CD14-positive monocyte (primary cell): ENCODE results near the gene FGF2. TPM values are rescaled to one million over a fixed set of nuclear protein-coding genes. Genes with fewer than 3 reads are reported as not detected.

Experiments used
- DNase-seq, 3 donors: peaks; one replicate each; pipeline ENCODE4 v3.0.0-alpha.2; 2011 to 2022
- H2AFZ ChIP-seq: 2 replicates; pipeline ENCODE4 v1.6.0; 2012; ENCODE audit warnings: mild to moderate bottlenecking, low read depth, low read length, inconsistent platforms; ENCODE audit not compliant: insufficient read depth, poor library complexity, severe bottlenecking
- H3K27ac ChIP-seq, 2 donors: 1 replicate in 1 of 2; 2 replicates in 1 of 2; pipeline ENCODE4 v1.5.1; 2012 to 2013; ENCODE audit warnings: low read length in 2 of 2, control low read depth in 1 of 2, inconsistent platforms in 1 of 2, low read depth in 1 of 2, mild to moderate bottlenecking in 1 of 2
- H3K27me3 ChIP-seq, 2 donors: one replicate each; pipeline versions ENCODE4 v1.6.0 to v1.6.1; 2011 to 2013; ENCODE audit warnings: low read length in 2 of 2; ENCODE audit not compliant: control insufficient read depth in 2 of 2, insufficient read depth in 2 of 2
- H3K36me3 ChIP-seq, 2 donors: replicated peaks in 1 of 2; 1 replicate in 1 of 2; 2 replicates in 1 of 2; pipeline versions ENCODE4 v1.5.1 to v1.6.1; 2012 to 2013; ENCODE audit warnings: low read length in 2 of 2, control low read depth in 1 of 2, inconsistent platforms in 1 of 2, mild to moderate bottlenecking in 1 of 2; ENCODE audit not compliant: insufficient read depth in 2 of 2, control insufficient read depth in 1 of 2
- H3K4me1 ChIP-seq, 2 donors: 1 replicate in 1 of 2; 2 replicates in 1 of 2; pipeline versions ENCODE4 v1.5.1 to v1.6.1; 2012 to 2013; ENCODE audit warnings: low read length in 2 of 2, control low read depth in 1 of 2, inconsistent platforms in 1 of 2, mild to moderate bottlenecking in 1 of 2, moderate library complexity in 1 of 2; ENCODE audit not compliant: insufficient read depth in 2 of 2, control insufficient read depth in 1 of 2
- H3K4me2 ChIP-seq: replicated peaks from 2 replicates; pipeline ENCODE3; 2012; ENCODE audit warnings: low read length, moderate library complexity, mild to moderate bottlenecking; ENCODE audit not compliant: poor library complexity, severe bottlenecking; ENCODE audit errors: extremely low read depth
- H3K4me3 ChIP-seq, 3 experiments: fragments of 200-600 bp in 1 of 3; sonication (generic) in 1 of 3; replicated peaks in 1 of 3; 1 replicate in 2 of 3; 2 replicates in 1 of 3; pipeline ENCODE4 v1.5.1; 2011 to 2013; ENCODE audit warnings: low read length in 3 of 3, mild to moderate bottlenecking in 3 of 3, control low read depth in 2 of 3, low read depth in 2 of 3, inconsistent platforms in 1 of 3, moderate library complexity in 1 of 3
- H3K79me2 ChIP-seq: 2 replicates; pipeline ENCODE4 v1.6.0; 2012; ENCODE audit warnings: mild to moderate bottlenecking, control low read depth, inconsistent platforms, low read length, moderate library complexity; ENCODE audit not compliant: insufficient read depth
- H3K9ac ChIP-seq: 2 replicates; pipeline ENCODE4 v1.6.0; 2017; ENCODE audit warnings: low read length, mild to moderate bottlenecking; ENCODE audit not compliant: insufficient read depth, poor library complexity, severe bottlenecking
- H3K9me3 ChIP-seq, 2 donors: replicated peaks in 1 of 2; 1 replicate in 1 of 2; 2 replicates in 1 of 2; pipeline versions ENCODE4 v1.5.1 to v1.6.1; 2012 to 2013; ENCODE audit warnings: low read length in 2 of 2, control low read depth in 1 of 2; ENCODE audit not compliant: control insufficient read depth in 1 of 2, insufficient read depth in 1 of 2
- H4K20me1 ChIP-seq: 2 replicates; pipeline ENCODE4 v1.6.0; 2012; ENCODE audit warnings: mild to moderate bottlenecking, low read length, control low read depth, moderate library complexity; ENCODE audit not compliant: insufficient read depth
- H3K27ac Mint-ChIP-seq, 7 donors: one replicate each; pipeline ENCODE4 v1.8.0; 2020; ENCODE audit warnings: mild to moderate bottlenecking in 7 of 7, mixed read lengths in 7 of 7, moderate library complexity in 6 of 7, inconsistent platforms in 2 of 7
- H3K27me3 Mint-ChIP-seq, 3 donors: one replicate each; pipeline ENCODE4 v1.8.0; 2021 to 2022; ENCODE audit warnings: low read depth in 3 of 3, mild to moderate bottlenecking in 3 of 3, mixed read lengths in 3 of 3, moderate library complexity in 3 of 3, inconsistent platforms in 1 of 3
- H3K36me3 Mint-ChIP-seq, 2 donors: one replicate each; pipeline ENCODE4 v1.8.0; 2020; ENCODE audit warnings: mixed read lengths in 2 of 2, inconsistent platforms in 1 of 2, mild to moderate bottlenecking in 1 of 2
- H3K4me1 Mint-ChIP-seq: one replicate; pipeline ENCODE4 v1.8.0; 2020; ENCODE audit warnings: mild to moderate bottlenecking, mixed read lengths
- H3K4me3 Mint-ChIP-seq, 2 donors: one replicate each; pipeline ENCODE4 v1.8.0; 2020; ENCODE audit warnings: mild to moderate bottlenecking in 2 of 2, mixed read lengths in 2 of 2, moderate library complexity in 1 of 2
- H3K9me3 Mint-ChIP-seq, 7 donors: one replicate each; pipeline ENCODE4 v1.8.0; 2020 to 2022; ENCODE audit warnings: mixed read lengths in 7 of 7, mild to moderate bottlenecking in 6 of 7, moderate library complexity in 6 of 7, inconsistent platforms in 2 of 7
- WGBS: methylation state at CpG from one replicate; pipeline ENCODE4 v1.1.5; 2013; ENCODE audit warnings: missing lambda C conversion rate; ENCODE audit not compliant: insufficient coverage; 5-methylcytosine and 5-hydroxymethylcytosine counted together
- intact Hi-C, 2 donors: fragments of 100-400 bp; cut with micrococcal nuclease; formaldehyde crosslinking; loops; one replicate each; pipeline versions ENCODE4 v1.15.0 to v1.15.1; 2023
- polyA plus RNA-seq, 3 donors: library from polyadenylated mRNA; depleted of rRNA in 1 of 3; unstranded in 2 of 3; stranded (reverse) in 1 of 3; fragments of 300-500 nt in 2 of 3; fragments of >200 nt in 1 of 3; fragmentation: Illumina TruSeq in 2 of 3; gene quantifications; 1 replicate in 2 of 3; 2 replicates in 1 of 3; pipeline ENCODE4 v1.2.3, GENCODE V29; 2012 to 2021
- TF ChIP-seq, protein P1 (sequence below): fragments of 200-600 bp; IDR thresholded peaks from one replicate; pipeline ENCODE4 v1.8.0; 2022; ENCODE audit warnings: antibody characterized with exemption, mild to moderate bottlenecking

The FGF2 gene
- polyA plus RNA-seq, 3 donors: not detected

DNA sequence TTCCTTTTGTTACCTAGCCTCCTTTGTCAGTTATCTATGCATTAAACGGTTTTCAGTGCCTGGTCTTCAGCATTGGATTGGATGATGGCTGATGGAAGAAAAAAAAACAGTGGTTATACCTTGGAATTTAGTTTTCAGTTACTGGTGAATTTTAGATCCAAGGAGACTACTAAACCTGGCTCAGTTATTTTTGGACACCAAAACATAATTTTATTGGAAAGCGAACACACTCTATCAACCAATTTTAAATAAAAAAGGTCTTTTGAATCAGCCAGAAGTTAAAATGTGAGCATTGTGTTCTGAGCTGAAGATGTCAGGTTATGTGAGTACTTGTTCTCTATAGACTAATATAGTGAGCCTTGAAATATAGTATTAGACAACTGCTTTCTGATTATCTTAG is 32.1 kb downstream of the FGF2 start:
- no CpG with 5 or more reads among the region's 2 CpGs for WGBS
- Mint-ChIP-seq H3K4me3 (no peak overlapping the region), H3K36me3 (no peaks in the 10 kb centered on the region), H3K4me1 (no peaks in the 10 kb centered on the region), H3K27me3 (peaks cover 5 to 12% (median 6%) of the 10 kb centered on the region in 3 donors), H3K9me3 (peaks cover 0 to 2% (median 0%) of the 10 kb centered on the region in 7 donors), H3K27ac (no peak overlapping the region)
- Histone ChIP-seq H3K9me3 (no peaks in the 10 kb centered on the region), H3K4me2 (no peak overlapping the region), H3K27me3 (no peaks in the 10 kb centered on the region), H3K4me1 (no peaks in the 10 kb centered on the region), H2AFZ (no peak overlapping the region), H3K79me2 (no peaks in the 10 kb centered on the region), H3K36me3 (no peaks in the 10 kb centered on the region), H3K27ac (no peak overlapping the region), H3K9ac (no peak overlapping the region), H4K20me1 (no peaks in the 10 kb centered on the region), H3K4me3 (no peak overlapping the region)
- intact Hi-C loops: no loop called here
- DNase-seq: no peak
- TF ChIP-seq, protein P1, sequence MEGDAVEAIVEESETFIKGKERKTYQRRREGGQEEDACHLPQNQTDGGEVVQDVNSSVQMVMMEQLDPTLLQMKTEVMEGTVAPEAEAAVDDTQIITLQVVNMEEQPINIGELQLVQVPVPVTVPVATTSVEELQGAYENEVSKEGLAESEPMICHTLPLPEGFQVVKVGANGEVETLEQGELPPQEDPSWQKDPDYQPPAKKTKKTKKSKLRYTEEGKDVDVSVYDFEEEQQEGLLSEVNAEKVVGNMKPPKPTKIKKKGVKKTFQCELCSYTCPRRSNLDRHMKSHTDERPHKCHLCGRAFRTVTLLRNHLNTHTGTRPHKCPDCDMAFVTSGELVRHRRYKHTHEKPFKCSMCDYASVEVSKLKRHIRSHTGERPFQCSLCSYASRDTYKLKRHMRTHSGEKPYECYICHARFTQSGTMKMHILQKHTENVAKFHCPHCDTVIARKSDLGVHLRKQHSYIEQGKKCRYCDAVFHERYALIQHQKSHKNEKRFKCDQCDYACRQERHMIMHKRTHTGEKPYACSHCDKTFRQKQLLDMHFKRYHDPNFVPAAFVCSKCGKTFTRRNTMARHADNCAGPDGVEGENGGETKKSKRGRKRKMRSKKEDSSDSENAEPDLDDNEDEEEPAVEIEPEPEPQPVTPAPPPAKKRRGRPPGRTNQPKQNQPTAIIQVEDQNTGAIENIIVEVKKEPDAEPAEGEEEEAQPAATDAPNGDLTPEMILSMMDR: no peak

DNA sequence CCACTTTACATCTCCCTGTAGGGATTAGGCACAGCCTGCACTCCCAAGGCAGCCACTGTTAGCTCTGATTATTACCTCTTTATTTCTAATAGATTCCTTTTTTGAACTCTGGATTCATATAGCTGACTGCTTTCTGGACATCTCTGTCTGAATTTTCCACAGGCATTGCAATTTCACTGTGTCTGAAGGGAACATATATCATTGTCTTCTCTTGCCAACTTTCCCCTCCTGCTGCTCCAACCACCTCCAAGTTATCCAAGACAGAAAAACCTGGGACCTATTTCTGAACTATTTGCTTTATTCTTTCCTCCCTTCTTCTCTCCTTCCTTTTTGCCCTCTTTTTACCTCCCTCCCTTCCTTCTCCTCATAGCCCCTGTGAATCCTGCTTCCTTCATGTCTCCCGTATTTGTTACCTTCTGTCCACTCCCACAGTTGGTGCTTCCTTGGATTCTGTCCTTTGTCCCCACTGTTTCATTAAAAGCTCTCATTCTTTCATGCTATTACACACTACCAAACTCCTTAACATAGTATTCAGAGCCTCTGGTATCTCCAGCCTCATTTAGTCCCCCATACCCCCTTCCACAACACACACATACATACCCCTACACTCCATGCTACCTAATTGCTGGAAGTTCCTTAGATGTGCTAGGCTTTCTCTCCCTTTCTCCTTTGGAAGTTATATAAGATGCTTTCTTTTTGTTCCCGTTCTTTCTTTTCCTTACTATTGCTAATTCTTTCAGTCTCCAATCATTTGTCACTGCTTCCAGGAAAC is 34.7 kb downstream of the FGF2 start:
- no peaks in the 10 kb centered on the region for H3K9me3 ChIP-seq
- no peak overlapping the region for H3K9ac ChIP-seq
- Mint-ChIP-seq H3K27me3 (peaks cover 4 to 10% (median 6%) of the 10 kb centered on the region in 3 donors), H3K27ac (no peak overlapping the region), H3K4me1 (no peaks in the 10 kb centered on the region), H3K9me3 (peaks cover 0 to 2% (median 0%) of the 10 kb centered on the region in 7 donors), H3K4me3 (peak overlapping the region in 1 of 2 donors; percentile 14), H3K36me3 (no peaks in the 10 kb centered on the region)
- H3K27me3 ChIP-seq: no peaks in the 10 kb centered on the region
- intact Hi-C loops: no loop called here
- no peak for DNase-seq
- H4K20me1 ChIP-seq: no peaks in the 10 kb centered on the region
- 100% methylated on average over 1 of the region's 2 CpGs for WGBS
- H3K4me2 ChIP-seq: no peak overlapping the region
- no peak overlapping the region for H2AFZ ChIP-seq
- no peak overlapping the region for H3K27ac ChIP-seq
- H3K4me3 ChIP-seq: no peak overlapping the region
- no peaks in the 10 kb centered on the region for H3K36me3 ChIP-seq
- no peaks in the 10 kb centered on the region for H3K4me1 ChIP-seq
- no peaks in the 10 kb centered on the region for H3K79me2 ChIP-seq
- TF ChIP-seq, protein P1: no peak
